Neural cell (in vitro differentiated cells): ENCODE measurements around the gene TMEM220.

ENCODE experiments used
- CTCF ChIP-seq: fragments of 450-650 bp; IDR thresholded peaks from 2 replicates; pipeline ENCODE4 v1.5.1; 2014; ENCODE audit warnings: antibody characterized with exemption, mild to moderate bottlenecking, moderate library complexity; ENCODE audit not compliant: poor library complexity, severe bottlenecking
- EP300 ChIP-seq: fragments of 450-650 bp; conservative IDR thresholded peaks from 2 replicates; pipeline ENCODE4 v1.6.1; 2014; ENCODE audit warnings: antibody characterized with exemption, mild to moderate bottlenecking, moderate library complexity; ENCODE audit not compliant: poor library complexity, severe bottlenecking
- EZH2 ChIP-seq: fragments of 200-600, 300-800 bp; shearing (Covaris generic), sonication (generic); IDR thresholded peaks from 2 replicates; pipeline ENCODE4 v1.6.1; 2014; ENCODE audit warnings: antibody characterized with exemption, low read length, borderline replicate concordance, mild to moderate bottlenecking; ENCODE audit not compliant: insufficient read depth, poor library complexity, severe bottlenecking
- MXI1 ChIP-seq: fragments of 450-650 bp; conservative IDR thresholded peaks from 2 replicates; pipeline ENCODE4 v1.6.1; 2014; ENCODE audit warnings: antibody characterized with exemption, mild to moderate bottlenecking; ENCODE audit not compliant: poor library complexity, severe bottlenecking
- POLR2AphosphoS5 ChIP-seq: IDR thresholded peaks from 2 replicates; pipeline ENCODE4 v1.6.1; 2012
- RAD21 ChIP-seq: fragments of 450-650 bp; conservative IDR thresholded peaks from 2 replicates; pipeline ENCODE4 v1.6.1; 2014; ENCODE audit warnings: antibody characterized with exemption, mild to moderate bottlenecking, moderate library complexity
- REST ChIP-seq: IDR thresholded peaks from 2 replicates; pipeline ENCODE4 v1.6.1; 2012; ENCODE audit warnings: borderline replicate concordance
- SMC3 ChIP-seq: fragments of 450-650 bp; conservative IDR thresholded peaks from 2 replicates; pipeline ENCODE4 v1.6.1; 2014; ENCODE audit warnings: antibody characterized with exemption, mild to moderate bottlenecking, moderate library complexity; ENCODE audit not compliant: poor library complexity

GRCh38 chr17:10673312-10673711, 56.5 kb downstream of the TMEM220 start:
- TF ChIP-seq RAD21 = no peak
- TF ChIP-seq EZH2 = no peak
- no peak for TF ChIP-seq CTCF
- TF ChIP-seq EP300 = no peak
- no peak for TF ChIP-seq SMC3
- TF ChIP-seq POLR2AphosphoS5 = no peak
- TF ChIP-seq MXI1 = no peak
- TF ChIP-seq REST = no peak
